ENCODE measurements around the gene SH3BP1. TPM values are rescaled to one million over a fixed set of nuclear protein-coding genes. Genes with fewer than 3 reads are reported as not detected.

Gene SH3BP1
- total and polyA plus RNA-seq, 2 of the 13 experiments (the other 11 are each of a cell fraction or from before 2014, with no cell fraction given): 8.4 to 18.5 TPM

- TF ChIP-seq GABPB1 (CRISPR knock-in tag; IDR thresholded peaks at IDR 0.05) (no peak), PATZ1 (CRISPR knock-in tag; IDR thresholded peaks at IDR 0.05) (peak; percentile 56; the same call in 1 of the 2 replicates), TGIF2 (CRISPR knock-in tag; IDR thresholded peaks at IDR 0.05) (no peak), ELK4 (CRISPR knock-in tag; IDR thresholded peaks at IDR 0.05; ENCODE audit: borderline replicate concordance) (no peak), ETV5 (CRISPR knock-in tag; IDR thresholded peaks at IDR 0.05; ENCODE audit: borderline replicate concordance) (no peak; the same call in 1 of the 2 replicates), BRCA1 (CRISPR knock-in tag; IDR thresholded peaks at IDR 0.05) (no peak), SATB2 (CRISPR knock-in tag; IDR thresholded peaks at IDR 0.05) (no peak), ZNF263 (CRISPR knock-in tag; IDR thresholded peaks at IDR 0.05) (0 out of 2 replicates have a peak, but pooled peaks have one; percentile 19), ZNF367 (CRISPR knock-in tag; IDR thresholded peaks at IDR 0.05; ENCODE audit: borderline replicate concordance) (no peak), ZNF761 (CRISPR knock-in tag; conservative IDR thresholded peaks at IDR 0.05) (peak; percentile 93; the same call in 1 of the 2 replicates), ATF3 (CRISPR knock-in tag; IDR thresholded peaks at IDR 0.05) (no peak), ZNF646 (CRISPR knock-in tag; IDR thresholded peaks at IDR 0.05) (no peak)
Measured at GRCh38 chr22:37638391-37639069, 939 bp upstream of the SH3BP1 start (continued).

Data from HepG2 (cell line).